Uterus (tissue), 4 donors: ENCODE measurements around the gene CYFIP1. TPM values are rescaled to one million over a fixed set of nuclear protein-coding genes. Genes with fewer than 3 reads are reported as not detected.

Source experiments
- DNase-seq, 2 donors: peaks; one replicate each; pipeline ENCODE4 v3.0.0-alpha.2; 2019 to 2020
- H3K27ac ChIP-seq, 2 donors: fragments of 200-600 bp; sonication (generic); 1 replicate in 1 of 2; 2 replicates in 1 of 2; pipeline ENCODE4 v1.5.1; 2016 to 2018
- H3K27me3 ChIP-seq, 2 donors: fragments of 200-600 bp; sonication (generic); one replicate each; pipeline ENCODE4 v1.5.1; 2018 to 2019; ENCODE audit warnings: control low read depth in 1 of 2
- H3K36me3 ChIP-seq, 2 donors: fragments of 200-600 bp; sonication (generic); one replicate each; pipeline ENCODE4 v1.5.1; 2019; ENCODE audit warnings: control low read depth in 1 of 2
- H3K4me1 ChIP-seq, 2 donors: fragments of 200-600 bp; sonication (generic); one replicate each; pipeline ENCODE4 v1.5.1; 2018 to 2019; ENCODE audit warnings: control low read depth in 1 of 2
- H3K4me3 ChIP-seq, 2 donors: fragments of 200-600 bp; sonication (generic); 1 replicate in 1 of 2; 2 replicates in 1 of 2; pipeline ENCODE4 v1.5.1; 2018 to 2019; ENCODE audit warnings: mild to moderate bottlenecking in 1 of 2
- H3K9me3 ChIP-seq, 2 donors: fragments of 200-600 bp; sonication (generic); one replicate each; pipeline ENCODE4 v1.5.1; 2019; ENCODE audit warnings: control low read depth in 1 of 2
- POLR2A ChIP-seq, 2 donors: fragments of 450-650 bp; IDR thresholded peaks; one replicate each; pipeline ENCODE4 v1.6.1; 2016; ENCODE audit warnings: antibody characterized with exemption in 2 of 2, mild to moderate bottlenecking in 1 of 2, moderate library complexity in 1 of 2
- intact Hi-C: fragments of 100-400 bp; cut with DNase I; formaldehyde crosslinking; loops from one replicate; pipeline ENCODE4 v1.15.1; 2023; ENCODE audit warnings: low total_unique reads
- total RNA-seq, 4 donors: library from RNA; depleted of rRNA in 3 of 4; stranded (reverse); fragments of >200 nt in 3 of 4; gene quantifications; one replicate each; pipeline versions ENCODE4 v1.1.0 to v1.2.4, GENCODE V29; 2014 to 2023
- TF ChIP-seq, protein P1 (sequence below), 4 experiments: fragments of 200-600 bp in 2 of 4; fragments of 450-650 bp in 2 of 4; sonication (generic) in 2 of 4; IDR thresholded peaks; one replicate each; pipeline ENCODE4 v1.5.1; 2016 to 2019; ENCODE audit warnings: antibody characterized with exemption in 4 of 4, mild to moderate bottlenecking in 2 of 4, moderate library complexity in 1 of 4
- donor health status: DM: yes; HTN: yes; CAD: no.

CYFIP1 gene
- total RNA-seq, 4 donors from 2014 or later: 61.5 to 145 (median 101) TPM

DNA sequence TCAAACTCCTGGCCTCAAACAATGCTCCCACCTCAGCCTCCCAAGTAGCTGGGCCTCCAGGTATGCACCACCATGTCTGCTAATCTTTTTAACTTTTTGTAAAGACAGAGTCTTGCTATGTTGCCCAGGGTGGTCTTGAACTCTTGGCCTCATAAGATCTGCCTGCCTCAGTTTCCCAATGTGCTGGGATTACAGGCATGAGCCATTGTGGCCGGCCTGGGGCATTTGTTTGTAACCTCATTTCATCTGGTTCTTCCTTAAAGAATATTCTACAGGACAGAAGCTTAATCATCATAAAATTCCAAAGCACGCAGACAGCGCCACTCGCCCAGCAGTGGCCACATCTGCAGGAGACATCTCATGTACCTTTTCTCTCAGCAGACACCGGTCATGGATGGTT, 23.6 kb upstream of the CYFIP1 start:
- H3K9me3 ChIP-seq: no peaks in the 10 kb centered on the region
- TF ChIP-seq, protein P1, sequence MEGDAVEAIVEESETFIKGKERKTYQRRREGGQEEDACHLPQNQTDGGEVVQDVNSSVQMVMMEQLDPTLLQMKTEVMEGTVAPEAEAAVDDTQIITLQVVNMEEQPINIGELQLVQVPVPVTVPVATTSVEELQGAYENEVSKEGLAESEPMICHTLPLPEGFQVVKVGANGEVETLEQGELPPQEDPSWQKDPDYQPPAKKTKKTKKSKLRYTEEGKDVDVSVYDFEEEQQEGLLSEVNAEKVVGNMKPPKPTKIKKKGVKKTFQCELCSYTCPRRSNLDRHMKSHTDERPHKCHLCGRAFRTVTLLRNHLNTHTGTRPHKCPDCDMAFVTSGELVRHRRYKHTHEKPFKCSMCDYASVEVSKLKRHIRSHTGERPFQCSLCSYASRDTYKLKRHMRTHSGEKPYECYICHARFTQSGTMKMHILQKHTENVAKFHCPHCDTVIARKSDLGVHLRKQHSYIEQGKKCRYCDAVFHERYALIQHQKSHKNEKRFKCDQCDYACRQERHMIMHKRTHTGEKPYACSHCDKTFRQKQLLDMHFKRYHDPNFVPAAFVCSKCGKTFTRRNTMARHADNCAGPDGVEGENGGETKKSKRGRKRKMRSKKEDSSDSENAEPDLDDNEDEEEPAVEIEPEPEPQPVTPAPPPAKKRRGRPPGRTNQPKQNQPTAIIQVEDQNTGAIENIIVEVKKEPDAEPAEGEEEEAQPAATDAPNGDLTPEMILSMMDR (IDR thresholded peaks at IDR 0.05): no peak
- no peak for TF ChIP-seq POLR2A (IDR thresholded peaks at IDR 0.05)
- H3K27me3 ChIP-seq: no peaks in the 10 kb centered on the region
- DNase-seq: no peak
- no peaks in the 10 kb centered on the region for H3K4me1 ChIP-seq
- intact Hi-C loops: no loop called here
- no peak overlapping the region for H3K27ac ChIP-seq
- no peaks in the 10 kb centered on the region for H3K36me3 ChIP-seq
- no peak overlapping the region for H3K4me3 ChIP-seq

DNA sequence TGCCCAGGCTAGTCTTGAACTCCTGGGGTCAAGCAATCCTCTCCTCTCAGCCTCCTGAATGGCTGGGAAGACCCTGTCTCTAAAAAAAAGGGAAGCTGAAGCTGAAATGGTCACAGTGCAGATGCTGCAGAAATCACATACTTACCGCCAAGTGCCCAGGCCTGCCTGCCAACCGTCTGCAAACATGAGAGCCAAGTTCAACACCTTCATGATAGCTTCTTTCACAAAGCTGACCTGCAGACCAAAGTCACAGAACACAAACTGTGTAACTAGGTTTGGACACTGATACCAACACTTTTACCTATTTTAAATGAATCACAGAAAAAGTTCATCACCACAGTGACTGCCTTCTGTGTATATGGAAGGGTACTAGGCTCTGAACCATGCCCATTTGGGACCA, 22.8 kb upstream of the CYFIP1 start:
- Histone ChIP-seq H3K27me3 (no peaks in the 10 kb centered on the region), H3K4me1 (no peaks in the 10 kb centered on the region), H3K9me3 (no peaks in the 10 kb centered on the region), H3K4me3 (no peak overlapping the region), H3K36me3 (no peaks in the 10 kb centered on the region), H3K27ac (no peak overlapping the region)
- intact Hi-C loops: no loop called here
- TF ChIP-seq, protein P1 (IDR thresholded peaks at IDR 0.05): no peak
- no peak for TF ChIP-seq POLR2A (IDR thresholded peaks at IDR 0.05)
- DNase-seq: no peak

DNA sequence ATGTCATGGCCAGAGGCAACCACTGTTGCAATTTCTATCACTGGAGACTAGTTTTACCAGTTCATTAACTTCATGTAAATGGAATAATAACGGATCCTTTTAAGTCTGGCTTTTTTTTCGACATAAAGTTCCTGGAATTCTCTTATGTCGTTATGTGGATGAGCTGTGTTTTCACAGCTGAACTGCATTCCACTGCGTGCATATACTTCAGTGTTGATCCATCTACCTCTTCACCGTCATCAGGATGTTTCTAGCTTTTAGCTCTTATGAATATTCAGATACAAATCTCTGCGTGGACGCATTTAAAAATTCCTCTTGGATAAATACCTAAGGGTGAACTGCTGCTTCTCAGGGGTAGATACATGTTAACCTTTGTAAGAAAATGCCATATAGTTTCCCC, 15.6 kb upstream of the CYFIP1 start:
- no peak for TF ChIP-seq POLR2A (IDR thresholded peaks at IDR 0.05)
- TF ChIP-seq, protein P1 (IDR thresholded peaks at IDR 0.05): no peak
- intact Hi-C loops: no loop called here
- no peaks in the 10 kb centered on the region for H3K4me1 ChIP-seq
- no peaks in the 10 kb centered on the region for H3K36me3 ChIP-seq
- no peaks in the 10 kb centered on the region for H3K27me3 ChIP-seq
- no peak for DNase-seq
- H3K27ac ChIP-seq: no peak overlapping the region
- no peak overlapping the region for H3K4me3 ChIP-seq
- H3K9me3 ChIP-seq: no peaks in the 10 kb centered on the region

DNA sequence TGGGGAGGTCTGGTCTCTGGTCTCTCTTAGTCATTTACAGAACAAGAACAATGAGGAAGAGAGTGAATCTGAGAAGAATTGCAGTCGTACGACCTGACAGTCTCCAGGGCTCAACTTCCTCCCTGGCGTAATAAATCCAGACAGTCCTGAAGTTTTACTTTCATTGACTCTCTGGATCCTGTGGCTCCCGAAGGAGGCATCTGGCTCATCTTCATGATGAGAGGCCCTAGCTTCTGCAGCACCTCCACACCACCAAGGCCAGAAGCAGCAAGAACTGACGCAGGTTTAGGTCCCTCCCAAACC, 11.8 kb upstream of the CYFIP1 start:
- H3K4me3 ChIP-seq: no peak overlapping the region
- H3K36me3 ChIP-seq: no peaks in the 10 kb centered on the region
- no peaks in the 10 kb centered on the region for H3K27me3 ChIP-seq
- H3K9me3 ChIP-seq: no peaks in the 10 kb centered on the region
- TF ChIP-seq, protein P1 (IDR thresholded peaks at IDR 0.05): no peak
- no peak for DNase-seq
- no peaks in the 10 kb centered on the region for H3K4me1 ChIP-seq
- H3K27ac ChIP-seq: no peak overlapping the region
- intact Hi-C loops: no loop called here

DNA sequence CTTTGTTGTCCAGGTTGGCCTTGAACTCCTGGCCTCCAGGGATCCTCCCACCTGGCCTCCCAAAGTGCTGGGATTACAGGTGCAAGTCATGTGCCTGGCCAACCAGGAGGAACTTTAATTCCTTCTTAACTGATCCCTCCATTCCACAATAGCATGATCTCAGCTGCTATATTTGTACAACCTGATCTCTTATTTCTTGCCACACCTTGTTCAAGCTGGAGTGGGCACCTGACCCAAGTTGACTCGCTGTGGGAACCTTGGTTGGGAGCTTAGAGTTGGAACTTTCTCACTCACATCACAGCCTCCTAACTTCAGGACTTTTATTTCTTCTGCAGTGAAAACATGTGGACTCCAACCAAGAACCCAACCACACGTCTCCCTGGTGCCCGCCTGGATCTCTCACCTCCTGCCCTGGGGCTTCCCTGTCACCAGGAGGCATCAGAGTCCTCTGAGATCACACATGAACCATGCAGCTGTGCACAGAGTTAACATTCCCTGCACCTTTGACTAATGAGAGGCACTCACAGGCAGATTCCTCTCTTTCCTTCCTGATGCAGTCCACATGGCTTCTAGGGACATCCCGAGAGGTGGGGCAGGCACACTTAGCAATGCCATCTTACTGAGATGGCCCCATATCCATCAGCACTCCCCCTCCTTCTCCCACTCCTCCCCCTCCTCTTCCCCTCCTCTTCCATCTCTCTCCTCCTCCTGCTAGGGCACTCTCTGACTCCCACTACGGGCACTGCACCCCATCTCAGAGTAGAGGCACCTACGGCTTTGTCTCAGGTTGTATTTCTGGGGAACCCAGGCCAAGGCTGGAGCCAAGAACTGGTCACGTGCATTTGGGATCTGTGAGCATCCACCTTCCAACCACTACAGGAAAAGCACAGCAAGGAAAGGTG, 9.7 kb upstream of the CYFIP1 start:
- no peak for TF ChIP-seq POLR2A (IDR thresholded peaks at IDR 0.05)
- TF ChIP-seq, protein P1 (IDR thresholded peaks at IDR 0.05): no peak
- DNase-seq: no peak
- H3K9me3 ChIP-seq: no peaks in the 10 kb centered on the region
- H3K36me3 ChIP-seq: no peaks in the 10 kb centered on the region
- no peaks in the 10 kb centered on the region for H3K27me3 ChIP-seq
- H3K4me3 ChIP-seq: no peak overlapping the region
- intact Hi-C loops: no loop called here
- no peak overlapping the region for H3K27ac ChIP-seq
- no peaks in the 10 kb centered on the region for H3K4me1 ChIP-seq
